Testis (tissue), 2 donors: ENCODE measurements around the gene NBAS.

Source experiments
- POLR2A ChIP-seq: fragments of 450-650 bp; IDR thresholded peaks from one replicate; pipeline ENCODE4 v1.6.1; 2017; ENCODE audit warnings: antibody characterized with exemption, mild to moderate bottlenecking, moderate library complexity
- TF ChIP-seq, protein P1 (sequence below), 3 experiments: fragments of 450-650 bp in 2 of 3; fragments of 200-600 bp in 1 of 3; sonication (generic) in 1 of 3; IDR thresholded peaks; one replicate each; pipeline ENCODE4 v1.5.1; 2016 to 2019; ENCODE audit warnings: antibody characterized with exemption in 3 of 3, mild to moderate bottlenecking in 2 of 3, moderate library complexity in 1 of 3

GRCh38 chr2:15378148-15378908 lies 182.8 kb downstream of the NBAS start:
- TF ChIP-seq, protein P1, sequence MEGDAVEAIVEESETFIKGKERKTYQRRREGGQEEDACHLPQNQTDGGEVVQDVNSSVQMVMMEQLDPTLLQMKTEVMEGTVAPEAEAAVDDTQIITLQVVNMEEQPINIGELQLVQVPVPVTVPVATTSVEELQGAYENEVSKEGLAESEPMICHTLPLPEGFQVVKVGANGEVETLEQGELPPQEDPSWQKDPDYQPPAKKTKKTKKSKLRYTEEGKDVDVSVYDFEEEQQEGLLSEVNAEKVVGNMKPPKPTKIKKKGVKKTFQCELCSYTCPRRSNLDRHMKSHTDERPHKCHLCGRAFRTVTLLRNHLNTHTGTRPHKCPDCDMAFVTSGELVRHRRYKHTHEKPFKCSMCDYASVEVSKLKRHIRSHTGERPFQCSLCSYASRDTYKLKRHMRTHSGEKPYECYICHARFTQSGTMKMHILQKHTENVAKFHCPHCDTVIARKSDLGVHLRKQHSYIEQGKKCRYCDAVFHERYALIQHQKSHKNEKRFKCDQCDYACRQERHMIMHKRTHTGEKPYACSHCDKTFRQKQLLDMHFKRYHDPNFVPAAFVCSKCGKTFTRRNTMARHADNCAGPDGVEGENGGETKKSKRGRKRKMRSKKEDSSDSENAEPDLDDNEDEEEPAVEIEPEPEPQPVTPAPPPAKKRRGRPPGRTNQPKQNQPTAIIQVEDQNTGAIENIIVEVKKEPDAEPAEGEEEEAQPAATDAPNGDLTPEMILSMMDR (IDR thresholded peaks at IDR 0.05) = no peak
- no peak for TF ChIP-seq POLR2A
